Measurements from ENCODE around the gene IMP4.

GRCh38 chr2:130372833-130373807, 30.4 kb downstream of the IMP4 start:
- TF ChIP-seq GATA2 (IDR thresholded peaks at IDR 0.05; ENCODE audit: low read depth, low read length) (no peak), GATA3 (IDR thresholded peaks at IDR 0.05; ENCODE audit: low read depth, low read length) (no peak)
